SU-DHL-6 (cell line): ENCODE data around the gene FAM177A1.

Experiments used
- H2AFZ ChIP-seq: fragments of 200-600 bp; sonication (generic); 2 replicates; pipeline ENCODE4 v1.6.1; 2014; ENCODE audit warnings: low read depth, mild to moderate bottlenecking, moderate library complexity, mixed read lengths, antibody characterized with exemption, low read length; ENCODE audit not compliant: severe bottlenecking
- H3F3A ChIP-seq: fragments of 200-600 bp; shearing (Covaris generic); 2 replicates; pipeline ENCODE4 v1.6.0; 2016; ENCODE audit warnings: antibody characterized with exemption, mild to moderate bottlenecking; ENCODE audit not compliant: insufficient read depth
- H3K27ac ChIP-seq: fragments of 200-600 bp; sonication (generic); 2 replicates; pipeline ENCODE4 v1.5.1; 2016; ENCODE audit warnings: low read depth, mild to moderate bottlenecking, low read length, moderate library complexity, mixed read lengths
- H3K27me3 ChIP-seq: fragments of 200-600 bp; sonication (generic), shearing (Covaris generic); 2 replicates; pipeline ENCODE4 v1.6.0; 2014; ENCODE audit warnings: mild to moderate bottlenecking, low read length
- H3K36me3 ChIP-seq: fragments of 200-600 bp; sonication (generic); 2 replicates; pipeline ENCODE4 v1.6.1; 2014; ENCODE audit warnings: mild to moderate bottlenecking, low read length, mixed read lengths
- H3K4me2 ChIP-seq: fragments of 300-600, 200-600 bp; shearing (Covaris generic), sonication (generic); 2 replicates; pipeline ENCODE4 v1.6.0; 2014; ENCODE audit warnings: low read length, low read depth, mild to moderate bottlenecking; ENCODE audit not compliant: poor library complexity, severe bottlenecking
- H3K4me3 ChIP-seq: fragments of 200-600 bp; sonication (generic); 2 replicates; pipeline ENCODE4 v1.5.1; 2014; ENCODE audit warnings: antibody characterized with exemption, low read length, mild to moderate bottlenecking, mixed read lengths; ENCODE audit not compliant: insufficient read depth, poor library complexity, severe bottlenecking
- H3K79me2 ChIP-seq: fragments of 200-600 bp; sonication (generic); 2 replicates; pipeline ENCODE4 v1.6.1; 2014; ENCODE audit warnings: mild to moderate bottlenecking, low read length, moderate library complexity; ENCODE audit not compliant: insufficient read depth
- H3K9ac ChIP-seq: fragments of 200-600 bp; sonication (generic); 2 replicates; pipeline ENCODE4 v1.7.0; 2014; ENCODE audit warnings: mild to moderate bottlenecking, low read length
- H3K9me2 ChIP-seq: fragments of 200-600 bp; sonication (generic); replicated peaks from 2 replicates; pipeline ENCODE4 v1.6.1; 2014; ENCODE audit warnings: low read length; ENCODE audit not compliant: insufficient read depth
- H3K9me3 ChIP-seq: fragments of 200-600 bp; sonication (generic); 2 replicates; pipeline ENCODE4 v1.6.1; 2014; ENCODE audit warnings: low read length, mixed read lengths; ENCODE audit not compliant: insufficient read depth
- H4K20me1 ChIP-seq: fragments of 200-600 bp; sonication (generic); 2 replicates; pipeline ENCODE4 v1.6.1; 2014; ENCODE audit warnings: low read depth, mild to moderate bottlenecking, antibody characterized with exemption, low read length, moderate library complexity, mixed read lengths
- CTCF ChIP-seq: fragments of 200-600 bp; sonication (generic); IDR thresholded peaks from one replicate; pipeline ENCODE4 v1.5.1; 2017; ENCODE audit warnings: antibody characterized with exemption, mild to moderate bottlenecking, low read length, moderate library complexity; ENCODE audit not compliant: insufficient read depth, poor library complexity, severe bottlenecking
- EZH2phosphoT487 ChIP-seq: fragments of 200-600 bp; sonication (generic), shearing (Covaris generic); conservative IDR thresholded peaks from 2 replicates; pipeline ENCODE4 v1.6.1; 2018; ENCODE audit warnings: mild to moderate bottlenecking, antibody characterized with exemption, low read length, moderate library complexity, mixed read lengths

The FAM177A1 gene

DNA sequence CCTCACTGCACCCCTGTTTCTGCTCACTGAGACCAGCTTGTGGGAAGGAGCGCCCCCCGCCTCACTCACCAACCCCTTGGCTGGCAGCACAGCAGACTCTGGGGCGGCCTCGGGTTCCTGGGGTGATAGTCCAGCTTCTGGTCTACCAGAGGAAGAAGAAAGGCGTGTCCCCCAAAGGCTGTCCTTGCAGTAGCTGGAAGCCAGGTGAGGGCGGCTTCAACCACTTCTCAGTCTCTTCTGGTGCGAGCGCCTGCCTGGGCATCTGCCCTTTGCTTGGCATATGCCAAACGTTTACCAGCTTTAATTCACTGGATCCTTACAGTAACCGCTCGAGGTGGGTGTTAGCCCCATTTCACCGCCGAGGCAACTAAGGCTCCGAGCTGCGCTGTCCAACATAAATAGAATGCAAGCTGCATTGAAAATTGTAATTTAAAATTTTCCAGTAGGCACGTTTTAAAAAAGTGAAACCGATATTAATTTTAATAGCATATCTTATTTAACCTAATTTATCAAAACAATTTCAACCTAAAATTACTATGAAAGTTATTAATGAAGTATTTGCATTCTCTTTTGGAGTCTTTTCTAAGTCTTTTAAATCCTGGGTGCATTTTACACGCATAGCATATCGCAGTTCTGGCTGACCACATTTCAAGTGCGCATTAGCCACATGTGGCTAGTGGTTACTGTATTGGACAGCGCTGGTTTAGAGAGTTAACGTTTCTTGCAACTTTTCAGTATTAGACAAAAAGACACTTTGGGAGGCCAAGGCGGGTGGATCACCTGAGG lies 872 bp downstream of the FAM177A1 start:
- Histone ChIP-seq H3K9me3 (no peaks in the 10 kb centered on the region), H3K9ac (peak overlapping the region; percentile 70), H3K9me2 (no peaks in the 10 kb centered on the region), H4K20me1 (no peaks in the 10 kb centered on the region), H3K79me2 (no peaks in the 10 kb centered on the region; the same call in 1 of the 2 replicates), H3K4me2 (peak overlapping the region; percentile 93), H3F3A (peaks cover 22% of the 10 kb centered on the region), H3K27ac (peak overlapping the region; percentile 76), H3K4me3 (peak overlapping the region; percentile 81), H2AFZ (peak overlapping the region; percentile 92), H3K27me3 (no peaks in the 10 kb centered on the region), H3K36me3 (no peaks in the 10 kb centered on the region)
- no peak for TF ChIP-seq EZH2phosphoT487
- no peak for TF ChIP-seq CTCF

- H2AFZ ChIP-seq, result no peak overlapping the region
Observed at GRCh38 chr14:35047976-35048513, 2.0 kb downstream of the FAM177A1 start.

DNA sequence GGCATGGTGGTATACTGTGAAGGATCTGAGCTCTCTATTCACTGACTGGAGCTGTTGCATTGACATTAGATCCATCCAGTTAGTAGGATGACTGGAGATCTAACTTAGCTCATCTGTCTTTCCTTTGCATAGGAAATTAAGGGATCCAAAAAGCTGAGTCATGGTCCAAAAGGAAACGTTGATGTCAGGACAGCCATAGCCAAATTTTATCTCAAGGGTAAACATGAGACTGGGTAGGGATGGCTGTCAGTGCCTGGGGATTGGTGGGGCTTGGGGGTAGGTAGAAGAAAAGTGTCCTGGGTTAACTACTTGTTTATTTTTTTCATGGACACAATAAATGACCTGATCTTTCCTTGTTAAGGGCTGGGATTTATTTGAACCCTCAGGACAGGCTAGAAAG lies 4.6 kb downstream of the FAM177A1 start:
- Histone ChIP-seq H3K9me2 (no peaks in the 10 kb centered on the region), H4K20me1 (no peaks in the 10 kb centered on the region), H3K79me2 (no peaks in the 10 kb centered on the region; the same call in 1 of the 2 replicates), H3K9ac (no peak overlapping the region), H3F3A (peaks cover 2% of the 10 kb centered on the region; the same call in 1 of the 2 replicates), H3K9me3 (no peaks in the 10 kb centered on the region), H3K27ac (no peak overlapping the region), H3K27me3 (no peaks in the 10 kb centered on the region), H2AFZ (no peak overlapping the region), H3K4me2 (no peak overlapping the region), H3K36me3 (no peaks in the 10 kb centered on the region), H3K4me3 (no peak overlapping the region)
- no peak for TF ChIP-seq EZH2phosphoT487
- no peak for TF ChIP-seq CTCF

More at GRCh38 chr14:35047976-35048513, 2.0 kb downstream of the FAM177A1 start:
- Histone ChIP-seq H3K79me2 (no peaks in the 10 kb centered on the region; the same call in 1 of the 2 replicates), H3K36me3 (no peaks in the 10 kb centered on the region), H3K9me3 (no peaks in the 10 kb centered on the region), H3F3A (peaks cover 19% of the 10 kb centered on the region), H3K27me3 (no peaks in the 10 kb centered on the region), H3K27ac (no peak overlapping the region), H4K20me1 (no peaks in the 10 kb centered on the region), H3K9ac (no peak overlapping the region), H3K4me2 (peak overlapping the region; percentile 93), H3K9me2 (no peaks in the 10 kb centered on the region), H3K4me3 (no peak overlapping the region)
- TF ChIP-seq EZH2phosphoT487 (no peak), CTCF (no peak)
